GM19468 (cell line): ENCODE data around the gene GIMAP5.
"Not testable (repeated sequence)": the region's sequence is repeated elsewhere in the genome, so short reads cannot be mapped to it uniquely, and the experiment has no call there.

Experiments
- ATAC-seq: cut with Tn5 transposase; IDR thresholded peaks from one replicate; pipeline ENCODE4 v1.9.1; 2021; ENCODE audit warnings: mild to moderate bottlenecking, moderate library complexity, moderate number of reproducible peaks; ENCODE audit not compliant: unreplicated experiment; ENCODE audit errors: extremely low read depth

Gene GIMAP5

DNA sequence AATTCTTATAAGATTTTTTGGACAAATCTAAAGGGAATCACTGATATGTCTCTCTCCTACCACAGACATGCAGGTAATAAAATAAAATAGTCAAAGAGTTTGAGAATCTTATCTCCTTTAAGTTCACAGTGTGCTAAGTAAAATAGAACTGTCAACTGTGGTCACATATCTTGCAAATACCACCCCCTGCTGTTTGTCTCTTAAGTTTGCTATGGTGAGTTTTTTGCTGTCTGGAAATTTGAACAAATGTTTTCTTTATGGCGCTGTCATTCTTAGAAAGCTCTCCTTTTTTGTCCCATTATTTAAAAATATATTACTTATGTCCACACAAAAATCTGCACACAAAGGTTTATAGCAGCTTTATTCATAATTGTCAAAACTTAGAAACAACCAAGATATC lies 19.6 kb downstream of the GIMAP5 start:
- no peak for ATAC-seq

DNA sequence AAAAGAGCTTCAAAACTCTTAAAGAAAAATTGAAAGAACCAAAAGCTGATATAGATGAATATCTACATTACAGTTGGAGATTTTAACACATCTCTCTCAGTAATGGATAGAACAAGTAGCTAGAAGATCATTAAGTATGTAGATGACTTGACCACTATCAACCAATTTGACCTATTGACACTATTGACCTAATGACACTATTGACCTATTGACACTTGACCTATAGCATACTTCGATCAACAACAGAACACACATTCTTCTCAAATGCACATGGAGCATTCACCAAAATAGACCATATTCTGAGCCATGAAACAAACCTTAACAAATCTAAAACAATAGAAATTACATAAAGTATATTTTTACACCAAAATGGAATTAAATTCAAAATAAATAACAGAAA lies 22.3 kb downstream of the GIMAP5 start:
- ATAC-seq: no peak

DNA sequence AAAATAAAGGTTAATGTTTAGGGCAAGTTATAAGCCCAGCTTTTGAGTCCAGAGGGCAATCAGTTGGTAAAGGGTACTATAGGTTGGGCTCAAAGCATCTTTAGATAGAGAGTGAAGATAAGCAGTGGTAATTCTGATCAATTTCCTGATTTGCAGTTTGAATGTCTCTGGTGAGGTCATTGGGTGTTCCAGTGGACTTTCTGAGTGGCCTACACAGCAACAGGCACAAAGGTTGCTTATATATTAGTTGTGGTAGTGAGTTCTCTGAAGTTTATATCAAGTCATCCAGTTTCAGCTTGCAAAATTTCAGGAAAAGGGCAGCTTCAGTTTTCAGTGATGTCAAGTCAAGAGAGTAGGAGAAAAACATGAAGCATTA lies 29.1 kb downstream of the GIMAP5 start:
- ATAC-seq: no peak

DNA sequence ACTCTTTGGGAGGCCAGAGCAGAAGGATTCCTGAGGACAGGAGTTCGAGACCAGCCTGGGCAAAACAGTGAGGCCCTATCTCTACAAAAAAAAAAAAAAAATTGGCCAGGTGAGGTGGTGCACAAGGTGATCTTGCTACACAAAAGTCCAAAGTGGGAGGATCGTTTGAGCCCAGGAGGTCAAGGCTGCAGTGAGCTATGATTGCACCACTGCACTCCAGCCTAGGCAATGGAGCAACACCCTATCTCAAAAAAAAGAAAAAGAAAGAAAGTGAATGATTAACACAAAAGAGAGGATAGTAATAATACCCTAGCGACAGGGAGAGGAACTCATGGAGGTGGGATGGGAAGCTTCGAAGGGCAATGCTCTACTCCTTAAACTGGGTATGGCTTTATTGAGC lies 32.5 kb downstream of the GIMAP5 start:
- ATAC-seq: no peak

DNA sequence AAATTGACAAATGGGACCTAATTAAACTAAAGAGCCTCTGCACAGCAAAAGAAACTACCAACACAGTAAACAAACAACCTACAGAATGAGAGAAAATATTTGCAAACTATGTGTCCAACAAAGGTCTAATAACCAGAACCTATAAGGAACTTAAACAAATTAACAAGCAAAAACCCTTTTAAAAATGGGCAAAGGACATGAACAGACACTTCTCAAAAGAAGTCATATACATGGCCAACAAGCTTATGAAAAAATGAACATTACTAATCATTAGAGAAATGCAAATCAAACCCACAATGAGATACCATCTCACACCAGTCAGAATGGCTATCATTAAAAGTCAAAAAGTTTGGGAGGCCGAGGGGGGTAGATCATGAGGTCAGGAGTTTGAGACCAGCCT lies 36.9 kb downstream of the GIMAP5 start:
- ATAC-seq: not testable (repeated sequence)

DNA sequence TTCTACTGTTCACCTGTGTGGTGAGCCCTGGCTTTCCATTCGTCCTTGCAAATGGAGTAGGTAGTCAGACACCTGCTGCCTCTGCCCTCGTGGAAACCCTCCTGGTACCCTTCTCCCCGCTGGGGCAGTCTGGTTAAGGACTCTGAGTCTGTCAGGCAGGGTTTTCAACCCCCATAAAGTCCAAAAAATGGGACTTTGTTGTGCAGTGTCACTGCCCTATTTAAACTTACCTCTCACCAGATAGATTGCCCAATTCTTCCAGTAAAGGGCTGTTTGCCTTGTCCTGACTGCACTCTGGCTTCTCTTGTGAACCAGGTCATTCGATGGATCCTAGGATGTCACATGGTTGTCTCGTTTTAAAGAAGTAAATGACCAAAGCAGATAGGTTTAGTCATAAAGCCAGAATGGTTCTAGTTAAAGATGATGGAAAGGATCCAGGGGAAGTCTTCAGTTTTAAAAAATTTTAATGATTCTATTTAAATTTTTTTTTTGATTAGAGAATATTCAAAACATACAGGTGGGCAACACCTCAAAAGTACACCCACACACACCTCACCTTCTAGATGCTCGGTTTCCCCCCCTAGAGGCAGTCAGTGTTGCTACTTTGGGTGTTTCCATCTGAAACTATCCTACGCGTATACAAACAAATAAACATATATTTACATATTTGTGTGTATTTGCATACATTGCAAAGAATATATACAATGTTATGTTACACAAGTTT lies 41.0 kb downstream of the GIMAP5 start:
- ATAC-seq: no peak

DNA sequence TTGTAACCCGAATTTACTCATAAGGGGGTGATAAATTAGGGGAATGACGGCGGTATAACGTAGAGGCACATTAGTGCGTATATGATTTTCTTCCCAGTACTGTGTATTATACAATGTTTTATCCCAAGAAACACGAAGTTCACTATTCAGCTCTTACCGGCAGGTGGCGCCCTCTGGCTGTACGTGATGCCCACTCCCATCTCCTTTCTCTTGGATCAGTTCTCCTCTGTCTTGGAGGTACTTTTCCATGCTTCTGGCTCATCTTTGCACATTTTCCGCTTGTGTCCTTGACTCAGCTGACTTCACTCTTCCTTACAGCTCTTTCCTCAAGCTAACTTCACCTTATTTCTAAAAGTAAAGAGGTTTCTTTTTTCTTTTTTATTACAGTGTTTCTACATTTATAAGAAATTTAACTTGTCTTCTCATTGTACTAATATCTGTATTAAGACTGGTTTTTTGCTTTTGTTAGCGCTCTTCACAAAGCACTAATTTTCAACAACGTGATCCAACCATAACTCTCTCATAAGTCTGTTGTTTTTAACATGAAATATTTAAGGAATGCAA lies 41.6 kb downstream of the GIMAP5 start:
- no peak for ATAC-seq

DNA sequence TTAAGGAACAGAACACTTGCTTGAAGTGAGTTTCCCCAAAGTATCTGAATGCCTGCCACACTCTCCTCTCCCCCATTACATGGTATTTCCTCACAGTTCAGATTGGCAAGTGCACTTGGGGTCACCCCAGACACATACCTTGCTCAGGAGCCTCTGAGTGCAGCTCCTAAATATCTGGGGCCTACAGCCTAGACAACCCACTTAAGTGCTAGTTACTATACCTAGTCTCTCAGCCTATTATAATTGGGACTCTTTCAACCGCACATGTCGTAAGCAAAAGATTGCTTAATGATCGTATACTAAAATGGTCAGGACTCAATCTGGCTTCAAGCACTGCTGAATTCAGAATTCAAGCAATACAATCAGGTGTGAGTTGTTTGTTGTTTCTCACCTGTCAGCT lies 43.1 kb downstream of the GIMAP5 start:
- no peak for ATAC-seq

DNA sequence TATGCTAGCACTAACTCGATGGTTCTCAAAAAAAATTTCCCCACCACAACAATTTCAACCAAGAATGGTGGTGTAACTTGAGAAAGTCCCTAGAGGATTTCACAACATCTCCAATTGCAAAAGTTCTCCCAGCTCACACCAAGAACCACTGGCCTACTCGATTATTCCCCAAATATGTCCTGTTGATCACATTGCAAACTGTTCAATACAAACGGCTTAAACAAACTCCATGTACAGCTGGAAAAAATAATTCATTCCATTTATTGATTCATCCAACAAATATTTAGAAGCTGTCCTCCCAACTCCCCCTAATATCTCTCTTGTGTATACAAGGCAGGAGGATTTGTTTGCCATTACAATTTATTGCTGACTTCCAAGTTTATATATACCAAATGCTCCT lies 43.9 kb downstream of the GIMAP5 start:
- ATAC-seq: no peak

DNA sequence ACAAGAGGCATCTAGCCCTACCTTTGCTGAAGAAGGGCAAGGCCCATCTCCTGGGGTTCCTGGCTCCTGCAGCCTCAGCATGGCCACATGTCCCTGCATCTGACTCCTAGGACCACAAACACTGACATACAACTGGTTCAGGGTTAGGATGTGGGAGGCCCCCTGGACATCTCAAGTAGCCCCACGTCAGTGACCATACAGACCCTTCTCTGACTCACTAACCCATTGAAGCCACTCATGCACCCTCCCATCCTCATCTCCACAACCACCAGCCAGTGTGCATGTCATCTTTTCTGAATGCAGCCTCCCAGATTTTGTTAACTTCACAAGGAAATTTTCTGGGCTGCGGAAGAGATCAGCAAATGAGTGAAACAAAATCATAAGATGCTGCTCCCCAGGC lies 44.7 kb downstream of the GIMAP5 start:
- ATAC-seq: no peak

DNA sequence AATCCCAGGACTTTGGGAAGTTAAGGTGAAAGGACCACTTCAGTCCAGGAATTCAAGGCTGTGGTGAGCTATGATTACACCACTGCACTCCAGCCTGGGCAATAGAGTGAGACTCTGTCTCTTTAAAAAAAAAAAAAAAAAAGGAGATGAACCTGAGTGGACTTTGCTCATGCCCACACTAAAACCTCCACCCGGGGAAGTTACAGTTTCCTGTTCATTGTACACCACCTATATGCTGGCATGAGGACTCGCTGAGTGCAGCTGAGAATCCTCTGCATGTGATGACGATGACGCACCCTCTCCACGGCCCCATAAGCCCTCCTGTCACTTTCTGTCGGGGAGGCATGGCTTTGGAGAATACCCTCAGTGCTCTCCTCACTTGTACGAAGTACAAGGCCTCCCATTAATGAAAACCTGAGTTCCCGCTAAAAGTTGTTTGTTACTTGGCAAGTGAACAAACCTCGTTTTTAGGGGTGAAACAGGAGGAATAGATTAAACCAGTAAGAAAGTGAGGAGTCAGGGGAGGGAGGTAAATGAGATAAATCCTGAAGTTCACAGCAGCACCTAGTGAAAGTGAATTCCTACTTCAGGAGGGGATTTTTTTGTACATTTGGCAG lies 47.0 kb downstream of the GIMAP5 start:
- ATAC-seq: no peak

DNA sequence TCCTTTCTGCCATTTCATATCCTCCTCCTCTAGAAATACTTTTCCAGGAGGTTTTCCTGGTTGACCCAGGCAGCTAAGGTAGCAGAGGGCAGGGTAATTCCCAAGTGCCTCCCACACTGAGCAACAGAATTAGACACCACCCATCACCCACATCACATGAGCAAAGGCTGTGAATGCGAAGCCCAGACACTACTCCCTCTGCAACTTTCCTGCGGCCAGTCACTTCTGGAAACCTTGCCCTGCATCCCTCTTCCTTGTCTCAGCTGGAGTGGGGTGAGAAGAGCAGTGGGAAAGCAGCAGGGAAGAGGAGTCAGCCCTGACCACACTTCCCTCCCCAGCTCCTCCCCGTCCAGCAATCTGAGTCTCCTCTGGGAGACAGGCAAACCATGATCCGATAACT lies 47.7 kb downstream of the GIMAP5 start:
- ATAC-seq: no peak

DNA sequence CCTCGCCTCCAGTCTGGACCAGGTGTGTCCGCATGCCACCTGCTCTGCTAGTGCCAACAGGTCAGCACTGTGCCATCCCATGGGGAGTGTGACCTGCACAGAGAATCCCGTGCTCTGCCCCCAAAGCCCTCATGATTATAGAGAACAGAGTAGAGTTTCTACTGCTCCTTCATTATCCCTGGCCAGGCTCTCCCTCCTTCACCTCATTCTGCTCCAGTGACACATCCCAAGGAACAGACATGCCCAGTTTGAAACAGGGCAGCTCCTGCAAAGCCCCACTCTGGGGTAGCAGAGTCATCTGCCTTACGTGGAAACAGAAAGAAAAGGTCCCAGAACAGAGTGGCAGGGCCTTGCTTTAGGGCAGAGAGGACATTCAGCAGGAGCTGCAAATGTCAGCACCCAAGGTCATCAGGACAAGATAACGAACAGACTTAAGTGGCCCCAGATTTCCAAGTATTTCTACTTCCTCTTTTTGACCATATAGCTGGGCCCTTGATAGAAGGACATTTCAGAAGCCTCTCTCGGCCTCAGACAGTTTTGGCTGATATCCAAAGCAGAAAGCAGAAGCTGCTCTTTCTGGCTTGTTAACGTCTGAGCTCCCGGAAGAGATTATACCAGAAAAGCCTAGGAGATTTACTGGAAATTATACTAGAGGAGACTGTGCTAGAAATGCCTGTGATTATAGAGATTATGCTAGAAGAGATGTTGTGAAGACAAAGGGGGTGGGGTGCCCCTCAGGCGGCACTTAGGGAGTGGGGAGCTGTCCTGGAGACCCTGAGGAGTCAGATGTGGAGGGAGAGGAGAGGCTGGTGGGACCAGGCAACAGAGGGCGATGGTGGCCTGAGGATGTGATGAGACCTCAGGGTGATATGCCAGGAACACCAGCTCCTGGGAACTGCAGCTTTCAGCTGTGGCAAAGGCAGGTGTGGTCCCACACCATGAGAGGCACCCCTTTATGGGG lies 50.4 kb downstream of the GIMAP5 start:
- ATAC-seq: no peak

DNA sequence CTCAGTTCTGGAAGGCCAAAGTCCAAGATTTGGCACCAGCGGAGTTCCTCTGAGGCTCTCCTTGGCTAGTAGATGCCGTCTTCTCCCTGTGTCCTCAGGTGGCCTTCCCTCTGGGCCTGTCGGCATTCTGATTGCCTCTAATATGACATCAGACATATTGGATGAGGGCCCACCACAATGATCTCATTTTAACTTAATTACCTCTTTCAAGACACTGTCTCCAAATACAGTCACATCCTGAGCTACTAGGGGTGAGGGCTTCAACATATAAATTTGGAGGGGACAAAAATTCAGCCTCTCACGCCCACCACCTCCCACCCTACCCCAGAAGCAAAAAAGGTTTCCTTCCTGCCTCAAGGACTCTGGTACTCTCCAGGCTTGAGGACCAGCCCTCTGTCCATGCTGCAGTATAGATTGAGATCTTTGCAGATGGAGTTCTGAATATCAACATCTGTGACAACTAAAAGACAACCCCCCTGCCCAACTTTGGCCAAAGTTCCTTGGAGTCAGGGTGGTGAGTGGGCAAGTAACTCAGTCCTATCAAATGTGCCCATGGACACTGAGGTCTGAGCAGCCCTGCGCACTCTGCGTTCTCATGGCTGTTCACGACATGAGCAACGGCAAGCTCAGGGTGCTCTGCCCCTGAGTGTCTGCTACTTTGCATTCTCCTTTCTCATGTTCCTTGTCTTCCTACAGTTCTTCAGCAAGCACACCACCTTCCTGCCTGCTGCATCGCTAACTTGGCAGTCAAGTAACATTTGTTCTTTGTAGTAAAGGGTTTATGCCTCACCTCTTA lies 51.5 kb downstream of the GIMAP5 start:
- no peak for ATAC-seq

DNA sequence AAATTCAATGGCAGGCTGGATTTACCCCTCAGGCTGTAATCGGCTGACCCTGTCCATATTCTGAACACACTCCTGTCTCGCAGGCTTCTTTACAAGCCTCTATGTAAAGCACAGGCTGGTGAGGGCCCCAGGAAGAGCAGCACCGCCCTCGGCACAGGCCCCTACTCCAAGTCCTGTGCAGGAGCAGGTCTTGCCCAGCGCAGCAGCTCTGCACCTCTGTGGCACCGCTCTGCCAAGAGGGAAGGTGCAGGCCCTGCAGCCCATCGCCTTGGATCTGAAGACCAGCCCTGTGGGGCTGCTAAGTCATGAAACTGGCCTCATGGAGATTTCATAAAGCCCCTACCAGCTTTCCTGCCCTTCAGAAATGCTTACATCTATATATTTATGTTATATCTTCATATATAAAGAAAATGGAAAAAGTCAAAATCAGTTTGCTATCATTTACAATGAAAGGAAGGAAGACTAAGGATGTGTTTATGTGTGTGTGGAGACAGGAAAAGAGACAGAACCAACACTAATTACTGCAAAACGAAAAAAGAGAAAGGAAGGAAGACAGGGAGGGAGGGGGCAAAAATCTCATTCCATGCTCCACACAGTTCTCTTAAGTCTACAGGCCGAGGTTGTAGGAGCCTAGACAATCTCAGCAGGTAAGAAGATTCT lies 53.3 kb downstream of the GIMAP5 start:
- ATAC-seq: no peak

DNA sequence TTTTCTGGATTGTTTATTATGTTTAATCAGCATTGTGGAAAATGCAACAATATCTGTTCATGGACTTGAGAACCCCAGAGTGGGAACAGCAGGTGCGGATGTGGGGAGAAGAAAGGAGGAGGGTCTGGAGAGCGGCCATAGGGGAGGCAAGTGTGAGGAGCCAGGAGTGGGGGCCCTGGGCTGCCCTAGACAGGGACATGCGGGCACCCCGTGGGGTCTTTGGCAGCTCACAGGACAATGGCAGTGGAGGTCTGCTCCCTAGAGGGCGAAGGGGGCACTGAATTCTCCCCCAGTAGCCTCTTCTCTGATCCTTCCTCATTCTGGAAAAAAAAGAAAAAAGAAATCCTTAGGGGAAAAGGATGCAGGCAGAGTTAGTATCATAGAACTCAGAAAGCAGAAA lies 54.1 kb downstream of the GIMAP5 start:
- no peak for ATAC-seq

DNA sequence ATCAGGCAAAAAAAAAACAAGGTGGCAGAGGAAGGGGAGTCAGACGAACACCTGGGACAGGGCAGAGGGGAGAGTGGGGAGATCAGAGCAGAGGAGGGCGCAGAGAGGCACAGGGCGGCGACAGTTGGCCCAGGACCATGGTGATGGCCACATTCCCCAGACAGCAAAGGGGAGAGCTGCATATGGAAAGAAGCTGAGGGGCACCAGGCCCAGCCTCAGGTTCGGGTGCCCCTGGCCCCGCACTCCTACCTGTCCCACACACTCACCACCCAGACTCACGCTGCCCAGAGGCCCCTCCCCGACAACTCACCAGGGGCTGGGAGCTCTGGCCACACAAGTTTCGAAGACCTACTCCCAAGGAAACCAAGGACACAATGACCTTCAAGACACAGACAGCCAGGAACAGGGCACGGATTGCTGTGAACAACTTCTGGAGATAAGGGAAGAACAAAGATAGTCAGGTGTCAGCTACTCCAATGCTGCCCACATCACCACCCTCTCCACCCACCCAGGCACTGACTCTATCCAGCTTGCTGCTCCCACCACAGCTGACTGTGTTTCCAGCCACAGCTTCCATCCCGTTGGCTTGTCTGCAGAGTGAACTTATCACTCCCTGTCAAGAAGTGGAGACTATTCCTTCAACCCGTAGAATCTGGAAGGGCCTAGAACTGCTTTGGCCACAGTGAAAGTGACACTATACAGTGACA lies 54.7 kb downstream of the GIMAP5 start:
- no peak for ATAC-seq
